ENCODE results near the gene UBE2U.

UBE2U gene, protein sequence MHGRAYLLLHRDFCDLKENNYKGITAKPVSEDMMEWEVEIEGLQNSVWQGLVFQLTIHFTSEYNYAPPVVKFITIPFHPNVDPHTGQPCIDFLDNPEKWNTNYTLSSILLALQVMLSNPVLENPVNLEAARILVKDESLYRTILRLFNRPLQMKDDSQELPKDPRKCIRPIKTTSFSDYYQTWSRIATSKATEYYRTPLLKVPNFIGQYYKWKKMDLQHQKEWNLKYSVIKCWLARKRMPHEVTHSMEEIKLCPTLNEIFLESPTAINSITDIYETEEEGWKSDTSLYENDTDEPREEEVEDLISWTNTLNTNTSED

DNA sequence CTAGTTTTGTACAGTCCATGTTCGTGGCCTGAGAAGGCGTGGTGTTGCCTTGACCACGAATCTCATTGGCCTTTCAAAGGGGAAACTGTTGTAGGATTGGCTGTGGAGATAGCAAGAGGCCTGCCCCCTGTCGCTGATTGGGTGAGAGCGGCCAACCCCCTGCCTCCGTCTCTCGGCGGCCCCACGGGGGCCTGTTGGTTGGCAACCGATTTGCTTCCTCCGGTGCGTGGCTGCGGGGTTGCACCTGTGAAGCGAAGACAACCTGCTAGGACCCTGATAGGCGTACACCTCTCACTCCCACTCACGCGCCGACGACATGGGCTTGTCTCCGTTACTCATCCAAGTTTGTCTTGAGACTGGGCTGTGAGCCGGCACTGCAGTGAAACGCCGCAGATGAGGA, at the start of gene UBE2U:
Gene UBE2U (plus strand): TSS at position 204 of the 400 bp plus-strand sequence. CDS start 428 bp downstream, outside the sequence.
- H3K36me3 ChIP-seq (ENCODE audit: control insufficient read depth in 1 of 2, insufficient read depth in 2 of 2, low read length in 2 of 2) = no peaks in the 10 kb centered on the region
- H3K27ac ChIP-seq (ENCODE audit: low read length) = no peak within 1 kb of the TSS
- no peaks in the 10 kb centered on the region for H3K4me1 ChIP-seq (ENCODE audit: control insufficient read depth in 1 of 2, insufficient read depth in 2 of 2, low read length in 2 of 2)
- H3K4me3 ChIP-seq (ENCODE audit: low read depth in 1 of 2, low read length in 2 of 2) = no peak within 1 kb of the TSS
- no peaks in the 10 kb centered on the region for H3K9me3 ChIP-seq (ENCODE audit: control insufficient read depth in 1 of 2, low read length in 2 of 2)
- no peaks in the 10 kb centered on the region for H3K27me3 ChIP-seq (ENCODE audit: low read depth, low read length)

DNA sequence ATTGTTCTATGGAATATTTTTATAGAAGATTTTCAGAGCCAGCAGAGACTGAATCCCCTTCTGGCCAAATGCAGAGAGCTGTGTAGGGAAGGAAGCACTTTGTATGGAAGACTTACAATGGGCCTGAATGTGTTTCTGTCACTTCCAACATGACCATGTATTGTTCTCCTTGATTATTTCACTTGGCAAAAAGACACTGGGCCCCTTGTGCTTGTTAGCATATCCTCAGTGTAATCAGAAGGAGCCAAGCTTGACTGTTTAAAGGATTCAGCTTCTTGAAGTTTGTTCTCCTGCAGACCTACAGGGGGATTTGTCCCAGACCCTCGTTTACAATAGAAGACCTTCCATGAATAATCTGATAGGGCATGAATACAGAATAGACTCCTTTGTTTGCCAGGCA, 48.1 kb upstream of the UBE2U start:
- Histone ChIP-seq H3K27me3 (ENCODE audit: low read depth, low read length) (no peaks in the 10 kb centered on the region), H3K27ac (ENCODE audit: low read length) (no peak overlapping the region), H3K4me3 (ENCODE audit: low read depth in 1 of 2, low read length in 2 of 2) (no peak overlapping the region), H3K9me3 (ENCODE audit: control insufficient read depth in 1 of 2, low read length in 2 of 2) (no peaks in the 10 kb centered on the region), H3K36me3 (ENCODE audit: control insufficient read depth in 1 of 2, insufficient read depth in 2 of 2, low read length in 2 of 2) (peaks cover 5% of the 10 kb centered on the region in 2 donors), H3K4me1 (ENCODE audit: control insufficient read depth in 1 of 2, insufficient read depth in 2 of 2, low read length in 2 of 2) (no peaks in the 10 kb centered on the region)

DNA sequence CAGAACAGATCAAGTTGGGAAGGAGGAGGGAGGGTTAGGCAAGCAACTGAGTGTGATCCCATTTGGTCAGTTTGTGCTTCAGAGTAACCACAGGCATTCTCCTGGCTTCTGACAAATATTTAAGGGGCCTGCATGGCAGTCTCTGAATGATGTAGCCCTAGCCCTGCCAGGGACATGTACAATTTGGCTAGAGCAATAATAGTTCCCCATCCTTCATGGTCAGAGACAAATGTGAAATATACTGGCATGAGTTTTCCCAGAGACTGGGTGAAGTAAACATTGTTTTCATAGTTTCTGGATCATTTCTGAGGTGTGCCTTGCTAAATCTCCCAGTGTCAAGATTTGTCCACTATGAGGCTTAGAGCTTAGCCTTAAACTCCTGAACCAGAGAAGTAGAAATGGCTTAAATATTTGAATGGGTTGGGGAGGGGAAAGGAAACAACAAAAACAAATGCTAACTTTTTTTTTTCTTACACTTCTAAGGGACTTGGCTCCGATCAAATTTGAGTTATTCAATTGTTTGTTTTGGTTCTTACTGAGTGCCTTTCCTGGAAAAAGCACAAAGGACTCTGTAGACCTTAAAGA, 42.0 kb upstream of the UBE2U start:
- Histone ChIP-seq H3K36me3 (ENCODE audit: control insufficient read depth in 1 of 2, insufficient read depth in 2 of 2, low read length in 2 of 2) (peaks cover 5% of the 10 kb centered on the region in 2 donors), H3K4me1 (ENCODE audit: control insufficient read depth in 1 of 2, insufficient read depth in 2 of 2, low read length in 2 of 2) (peaks cover 0 to 19% of the 10 kb centered on the region in 2 donors), H3K4me3 (ENCODE audit: low read depth in 1 of 2, low read length in 2 of 2) (no peak overlapping the region), H3K27ac (ENCODE audit: low read length) (no peak overlapping the region), H3K9me3 (ENCODE audit: control insufficient read depth in 1 of 2, low read length in 2 of 2) (no peaks in the 10 kb centered on the region), H3K27me3 (ENCODE audit: low read depth, low read length) (no peaks in the 10 kb centered on the region)

DNA sequence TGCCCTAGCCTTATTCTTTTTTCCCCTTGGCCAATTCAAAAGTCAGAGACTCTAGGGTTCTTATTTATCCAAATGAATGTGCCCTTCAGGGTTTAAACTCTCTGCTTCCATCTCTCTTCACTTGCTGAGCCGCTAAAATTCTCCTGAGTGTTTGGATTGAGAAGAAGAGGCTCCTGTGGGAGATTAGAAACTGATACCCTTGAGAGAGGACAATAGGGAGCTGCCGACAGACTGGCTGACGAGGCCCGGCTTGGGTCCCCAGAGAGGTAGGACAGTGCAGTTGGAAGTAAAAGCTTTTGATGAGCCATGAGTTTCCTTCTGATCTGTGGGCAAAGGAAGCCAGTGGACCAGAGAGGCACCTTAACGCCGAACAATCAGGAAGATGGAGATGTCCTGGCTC, 41.3 kb upstream of the UBE2U start:
- no peaks in the 10 kb centered on the region for H3K27me3 ChIP-seq (ENCODE audit: low read depth, low read length)
- peaks cover 0 to 19% of the 10 kb centered on the region in 2 donors for H3K4me1 ChIP-seq (ENCODE audit: control insufficient read depth in 1 of 2, insufficient read depth in 2 of 2, low read length in 2 of 2)
- H3K4me3 ChIP-seq (ENCODE audit: low read depth in 1 of 2, low read length in 2 of 2) = no peak overlapping the region
- no peaks in the 10 kb centered on the region for H3K9me3 ChIP-seq (ENCODE audit: control insufficient read depth in 1 of 2, low read length in 2 of 2)
- H3K36me3 ChIP-seq (ENCODE audit: control insufficient read depth in 1 of 2, insufficient read depth in 2 of 2, low read length in 2 of 2) = peaks cover 5% of the 10 kb centered on the region in 2 donors
- H3K27ac ChIP-seq (ENCODE audit: low read length) = no peak overlapping the region

DNA sequence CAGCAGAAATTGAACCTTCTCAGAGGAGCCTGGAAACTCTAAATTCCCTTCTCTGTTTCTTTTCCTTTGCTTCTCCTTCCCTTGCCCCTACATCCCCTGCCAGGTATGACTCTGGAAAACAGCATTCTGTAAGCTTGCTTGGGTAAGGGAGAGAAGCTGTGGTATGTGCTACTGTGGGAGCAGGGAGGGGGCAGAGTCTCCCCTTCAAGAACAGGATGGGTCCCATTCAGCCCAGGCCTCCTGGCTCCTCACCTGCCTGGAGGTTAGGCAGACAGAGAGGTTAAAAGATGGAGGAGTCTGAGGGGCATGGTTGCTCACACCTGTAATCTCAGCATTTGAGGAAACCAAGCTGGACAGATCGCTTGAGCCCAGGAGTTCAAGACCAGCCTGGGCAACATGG, 40.6 kb upstream of the UBE2U start:
- Histone ChIP-seq H3K27ac (ENCODE audit: low read length) (no peak overlapping the region), H3K27me3 (ENCODE audit: low read depth, low read length) (no peaks in the 10 kb centered on the region), H3K4me3 (ENCODE audit: low read depth in 1 of 2, low read length in 2 of 2) (no peak overlapping the region), H3K9me3 (ENCODE audit: control insufficient read depth in 1 of 2, low read length in 2 of 2) (no peaks in the 10 kb centered on the region), H3K36me3 (ENCODE audit: control insufficient read depth in 1 of 2, insufficient read depth in 2 of 2, low read length in 2 of 2) (peaks cover 5% of the 10 kb centered on the region in 2 donors), H3K4me1 (ENCODE audit: control insufficient read depth in 1 of 2, insufficient read depth in 2 of 2, low read length in 2 of 2) (peaks cover 0 to 19% of the 10 kb centered on the region in 2 donors)

DNA sequence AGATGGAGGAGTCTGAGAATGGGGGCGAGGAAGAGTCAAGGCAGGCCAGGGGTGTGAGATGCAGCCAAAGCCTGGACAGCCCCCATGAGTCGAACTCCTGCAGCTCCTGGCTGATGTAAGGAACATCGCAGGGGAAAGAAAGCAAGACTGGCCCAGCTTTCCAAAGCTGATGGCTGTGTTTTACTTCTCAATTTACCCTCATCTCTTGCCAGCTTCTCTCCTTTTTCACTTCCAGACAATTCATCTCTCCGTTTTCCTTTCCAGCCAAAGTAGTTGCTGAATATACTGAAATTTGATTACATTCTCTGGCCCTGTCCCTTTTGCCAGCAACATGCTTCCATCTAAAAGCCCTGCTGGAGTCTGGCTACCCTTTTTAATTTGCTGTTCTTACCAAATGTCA, 40.0 kb upstream of the UBE2U start:
- Histone ChIP-seq H3K27ac (ENCODE audit: low read length) (no peak overlapping the region), H3K27me3 (ENCODE audit: low read depth, low read length) (no peaks in the 10 kb centered on the region), H3K9me3 (ENCODE audit: control insufficient read depth in 1 of 2, low read length in 2 of 2) (no peaks in the 10 kb centered on the region), H3K4me3 (ENCODE audit: low read depth in 1 of 2, low read length in 2 of 2) (no peak overlapping the region), H3K4me1 (ENCODE audit: control insufficient read depth in 1 of 2, insufficient read depth in 2 of 2, low read length in 2 of 2) (peaks cover 0 to 19% of the 10 kb centered on the region in 2 donors), H3K36me3 (ENCODE audit: control insufficient read depth in 1 of 2, insufficient read depth in 2 of 2, low read length in 2 of 2) (peaks cover 5% of the 10 kb centered on the region in 2 donors)

DNA sequence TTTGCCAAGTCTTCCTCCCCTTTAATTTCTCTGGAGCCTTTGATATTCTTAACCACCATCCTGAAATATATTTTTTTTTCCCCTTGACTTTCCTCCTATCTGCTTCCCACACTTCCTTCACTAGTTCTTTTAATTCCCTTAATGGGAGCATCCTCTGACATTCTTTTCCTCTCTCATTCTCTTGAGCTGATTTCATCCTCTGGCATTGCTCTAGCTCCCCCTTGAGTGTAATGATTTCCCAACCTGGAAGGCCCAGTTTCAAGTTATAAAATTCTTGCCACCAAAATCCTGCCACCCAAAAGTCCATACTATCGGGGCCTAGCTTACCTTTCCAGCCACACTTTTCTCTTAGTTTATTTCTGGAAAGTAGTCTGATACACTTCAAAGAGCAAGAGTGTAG, 39.5 kb upstream of the UBE2U start:
- Histone ChIP-seq H3K4me1 (ENCODE audit: control insufficient read depth in 1 of 2, insufficient read depth in 2 of 2, low read length in 2 of 2) (peaks cover 0 to 19% of the 10 kb centered on the region in 2 donors), H3K27ac (ENCODE audit: low read length) (no peak overlapping the region), H3K36me3 (ENCODE audit: control insufficient read depth in 1 of 2, insufficient read depth in 2 of 2, low read length in 2 of 2) (peaks cover 4 to 5% of the 10 kb centered on the region in 2 donors), H3K9me3 (ENCODE audit: control insufficient read depth in 1 of 2, low read length in 2 of 2) (no peaks in the 10 kb centered on the region), H3K4me3 (ENCODE audit: low read depth in 1 of 2, low read length in 2 of 2) (no peak overlapping the region), H3K27me3 (ENCODE audit: low read depth, low read length) (no peaks in the 10 kb centered on the region)

DNA sequence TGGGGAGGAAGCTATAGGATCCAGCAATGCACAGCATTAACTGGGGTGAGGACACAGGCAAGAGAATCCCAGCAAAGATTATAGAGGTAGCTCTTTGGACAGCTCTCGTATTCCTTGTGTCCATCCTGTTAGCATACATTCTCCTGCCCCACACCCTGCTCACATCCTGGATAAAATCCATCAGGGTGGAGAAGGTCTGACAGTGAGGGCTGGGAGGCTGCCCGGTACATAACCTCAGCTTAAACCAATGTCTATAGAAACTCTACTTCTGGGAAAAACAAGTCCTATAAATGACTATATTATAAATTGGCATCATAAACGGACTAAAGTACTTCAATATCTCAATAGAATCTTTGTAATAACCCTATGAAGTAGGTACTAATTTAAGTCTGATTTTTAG, 36.8 kb upstream of the UBE2U start:
- H3K36me3 ChIP-seq (ENCODE audit: control insufficient read depth in 1 of 2, insufficient read depth in 2 of 2, low read length in 2 of 2) = no peaks in the 10 kb centered on the region
- no peaks in the 10 kb centered on the region for H3K9me3 ChIP-seq (ENCODE audit: control insufficient read depth in 1 of 2, low read length in 2 of 2)
- no peak overlapping the region for H3K27ac ChIP-seq (ENCODE audit: low read length)
- H3K27me3 ChIP-seq (ENCODE audit: low read depth, low read length) = no peaks in the 10 kb centered on the region
- H3K4me3 ChIP-seq (ENCODE audit: low read depth in 1 of 2, low read length in 2 of 2) = no peak overlapping the region
- H3K4me1 ChIP-seq (ENCODE audit: control insufficient read depth in 1 of 2, insufficient read depth in 2 of 2, low read length in 2 of 2) = peaks cover 3 to 15% of the 10 kb centered on the region in 2 donors

DNA sequence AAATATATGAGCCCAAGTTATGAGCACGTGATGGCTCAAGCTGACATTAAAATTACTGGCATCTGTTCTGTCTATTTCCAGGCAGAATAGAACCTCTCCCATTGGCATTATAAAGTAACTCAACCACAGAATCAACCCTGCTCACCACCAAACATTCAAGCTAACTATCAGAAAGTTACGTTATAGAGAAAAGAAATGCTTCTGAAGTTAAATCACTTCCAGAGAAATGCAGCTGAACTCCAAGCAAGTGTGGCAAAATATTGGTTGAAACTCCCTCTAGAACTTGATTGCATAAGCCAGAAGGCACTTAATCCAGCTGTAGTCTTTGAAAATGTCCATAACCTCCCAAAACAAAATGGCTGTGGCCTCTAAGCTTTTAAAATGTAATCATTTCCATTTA, 36.2 kb upstream of the UBE2U start:
- Histone ChIP-seq H3K27me3 (ENCODE audit: low read depth, low read length) (no peaks in the 10 kb centered on the region), H3K4me3 (ENCODE audit: low read depth in 1 of 2, low read length in 2 of 2) (no peak overlapping the region), H3K4me1 (ENCODE audit: control insufficient read depth in 1 of 2, insufficient read depth in 2 of 2, low read length in 2 of 2) (peaks cover 6 to 13% of the 10 kb centered on the region in 2 donors), H3K9me3 (ENCODE audit: control insufficient read depth in 1 of 2, low read length in 2 of 2) (no peaks in the 10 kb centered on the region), H3K36me3 (ENCODE audit: control insufficient read depth in 1 of 2, insufficient read depth in 2 of 2, low read length in 2 of 2) (no peaks in the 10 kb centered on the region), H3K27ac (ENCODE audit: low read length) (no peak overlapping the region)

DNA sequence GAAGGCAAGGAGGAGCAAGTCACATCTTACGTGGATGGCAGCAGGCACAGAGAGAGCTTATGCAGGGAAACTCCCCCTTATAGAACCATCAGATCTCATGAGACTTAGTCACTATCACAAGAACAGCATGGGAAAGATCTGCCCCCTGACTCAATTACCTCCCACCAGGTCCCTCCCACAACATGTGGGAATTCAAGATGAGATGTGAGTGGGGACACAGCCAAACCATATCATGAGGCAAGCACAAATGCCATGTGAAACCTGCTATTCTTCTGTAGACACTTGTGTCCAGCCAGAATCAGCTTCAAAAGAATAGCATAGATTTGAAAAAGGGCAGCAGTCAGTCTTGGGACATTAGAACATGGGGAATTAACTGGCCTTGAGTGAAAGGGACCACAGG, 32.2 kb upstream of the UBE2U start:
- no peaks in the 10 kb centered on the region for H3K9me3 ChIP-seq (ENCODE audit: control insufficient read depth in 1 of 2, low read length in 2 of 2)
- peaks cover 6 to 12% of the 10 kb centered on the region in 2 donors for H3K4me1 ChIP-seq (ENCODE audit: control insufficient read depth in 1 of 2, insufficient read depth in 2 of 2, low read length in 2 of 2)
- no peaks in the 10 kb centered on the region for H3K27me3 ChIP-seq (ENCODE audit: low read depth, low read length)
- no peak overlapping the region for H3K27ac ChIP-seq (ENCODE audit: low read length)
- H3K4me3 ChIP-seq (ENCODE audit: low read depth in 1 of 2, low read length in 2 of 2) = no peak overlapping the region
- no peaks in the 10 kb centered on the region for H3K36me3 ChIP-seq (ENCODE audit: control insufficient read depth in 1 of 2, insufficient read depth in 2 of 2, low read length in 2 of 2)

DNA sequence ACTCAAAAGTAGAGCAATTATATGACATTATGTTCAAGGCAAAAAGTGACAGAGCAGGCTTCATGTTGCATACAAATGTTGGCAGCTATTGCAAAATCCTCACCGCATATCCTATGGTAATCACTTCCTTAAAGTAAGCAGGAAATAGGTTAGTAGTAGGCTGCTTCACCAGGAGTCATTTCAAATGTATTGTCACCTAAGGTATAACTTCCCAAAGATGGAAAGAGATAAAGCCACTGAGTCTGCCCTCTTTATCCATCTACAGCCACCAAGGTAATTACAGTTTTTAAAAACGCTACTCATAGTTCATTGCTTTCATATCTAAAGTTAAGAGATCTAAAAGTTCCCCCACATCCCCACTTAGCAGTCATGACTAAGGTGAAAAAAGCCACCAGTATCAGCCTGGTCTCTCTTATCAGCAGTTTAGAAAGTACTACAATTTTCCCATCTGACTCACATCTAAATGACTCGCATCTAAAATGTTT, 31.6 kb upstream of the UBE2U start:
- Histone ChIP-seq H3K27me3 (ENCODE audit: low read depth, low read length) (no peaks in the 10 kb centered on the region), H3K27ac (ENCODE audit: low read length) (no peak overlapping the region), H3K36me3 (ENCODE audit: control insufficient read depth in 1 of 2, insufficient read depth in 2 of 2, low read length in 2 of 2) (no peaks in the 10 kb centered on the region), H3K9me3 (ENCODE audit: control insufficient read depth in 1 of 2, low read length in 2 of 2) (no peaks in the 10 kb centered on the region), H3K4me1 (ENCODE audit: control insufficient read depth in 1 of 2, insufficient read depth in 2 of 2, low read length in 2 of 2) (peaks cover 6 to 12% of the 10 kb centered on the region in 2 donors), H3K4me3 (ENCODE audit: low read depth in 1 of 2, low read length in 2 of 2) (no peak overlapping the region)

Measured in muscle layer of duodenum (tissue), 2 donors.